Measurements from ENCODE around the gene CELA1.

DNA sequence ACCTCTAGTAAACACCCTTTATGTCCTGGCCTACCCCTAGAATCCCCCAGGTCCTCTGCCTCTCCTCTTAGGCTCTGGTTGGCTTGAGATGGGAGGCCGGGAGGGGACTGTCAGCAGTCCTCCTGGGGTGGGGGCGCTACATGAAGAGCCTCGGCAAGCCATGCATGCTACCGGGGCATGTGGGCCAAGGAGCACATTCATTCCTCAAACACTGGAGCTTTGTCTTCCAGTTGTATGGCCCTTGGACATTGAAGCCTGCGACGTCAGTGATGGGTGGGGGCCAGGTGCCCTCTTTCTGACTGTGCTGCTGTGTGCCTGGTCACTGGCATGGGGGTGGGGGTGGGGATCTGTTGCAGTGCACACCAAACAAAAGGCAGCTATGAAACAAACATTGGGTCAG is 15.8 kb upstream of the CELA1 start:
- TF ChIP-seq, protein P1, sequence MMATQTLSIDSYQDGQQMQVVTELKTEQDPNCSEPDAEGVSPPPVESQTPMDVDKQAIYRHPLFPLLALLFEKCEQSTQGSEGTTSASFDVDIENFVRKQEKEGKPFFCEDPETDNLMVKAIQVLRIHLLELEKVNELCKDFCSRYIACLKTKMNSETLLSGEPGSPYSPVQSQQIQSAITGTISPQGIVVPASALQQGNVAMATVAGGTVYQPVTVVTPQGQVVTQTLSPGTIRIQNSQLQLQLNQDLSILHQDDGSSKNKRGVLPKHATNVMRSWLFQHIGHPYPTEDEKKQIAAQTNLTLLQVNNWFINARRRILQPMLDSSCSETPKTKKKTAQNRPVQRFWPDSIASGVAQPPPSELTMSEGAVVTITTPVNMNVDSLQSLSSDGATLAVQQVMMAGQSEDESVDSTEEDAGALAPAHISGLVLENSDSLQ (IDR thresholded peaks at IDR 0.05), result no peak
- TF ChIP-seq TARDBP (IDR thresholded peaks at IDR 0.05), result no peak
- no peak for TF ChIP-seq HDGF (IDR thresholded peaks at IDR 0.05; ENCODE audit: borderline replicate concordance)
- TF ChIP-seq CTBP1 (IDR thresholded peaks at IDR 0.05; ENCODE audit: borderline replicate concordance), result no peak
- no peak for TF ChIP-seq L3MBTL2 (conservative IDR thresholded peaks at IDR 0.05)
- TF ChIP-seq FOXK2 (IDR thresholded peaks at IDR 0.05), result no peak
- no peak for TF ChIP-seq FOXA1 (IDR thresholded peaks at IDR 0.05)
- no peak for TF ChIP-seq SP1 (IDR thresholded peaks at IDR 0.05)
- TF ChIP-seq FOXM1 (IDR thresholded peaks at IDR 0.05; ENCODE audit: borderline replicate concordance), result no peak
- no peak for TF ChIP-seq SUZ12 (IDR thresholded peaks at IDR 0.05)

Measured in HEK293T (cell line).